Activated CD8-positive, alpha-beta memory T cell treated with anti-CD3 and anti-CD28 coated beads for 4 hours (primary cell): ENCODE results near the gene ENKUR.

Experiments
- DNase-seq, 2 donors: peaks; one replicate each; pipeline ENCODE4 v3.0.0-alpha.2; 2020; ENCODE audit warnings: low read depth in 2 of 2

ENKUR gene

GRCh38 chr10:25015828-25016375, at the start of gene ENKUR:
TSS of gene ENKUR (minus strand) at chr10:25016158. CDS start at chr10:25015936, 222 bp downstream.
- DNase-seq: peak; percentile 87 to 88

GRCh38 chr10:25064401-25064800, 48.4 kb upstream of the ENKUR start:
- DNase-seq: no peak

- DNase-seq: no peak
These were observed 47.7 kb upstream of the ENKUR start for GRCh38 chr10:25063644-25064043.

- no peak for DNase-seq
These were observed 47.2 kb upstream of the ENKUR start for GRCh38 chr10:25063157-25063556.

- no peak for DNase-seq
These were observed 45.9 kb upstream of the ENKUR start for GRCh38 chr10:25061711-25062449.

- no peak for DNase-seq
These were observed 45.2 kb upstream of the ENKUR start for GRCh38 chr10:25061125-25061524.

- no peak for DNase-seq
These were observed 44.0 kb upstream of the ENKUR start for GRCh38 chr10:25059990-25060389.

- no peak for DNase-seq
These were observed 41.9 kb upstream of the ENKUR start for GRCh38 chr10:25057886-25058285.

GRCh38 chr10:25056726-25057125, 40.8 kb upstream of the ENKUR start:
- DNase-seq: no peak

- no peak for DNase-seq
These were observed 36.1 kb upstream of the ENKUR start for GRCh38 chr10:25052012-25052411.

GRCh38 chr10:25050402-25050801, 34.4 kb upstream of the ENKUR start:
- DNase-seq: no peak

GRCh38 chr10:25049966-25050365, 34.0 kb upstream of the ENKUR start:
- no peak for DNase-seq

- no peak for DNase-seq
These were observed 32.5 kb upstream of the ENKUR start for GRCh38 chr10:25048450-25048849.

- DNase-seq: no peak
These were observed 31.8 kb upstream of the ENKUR start for GRCh38 chr10:25047591-25048301.

GRCh38 chr10:25047088-25047487, 31.1 kb upstream of the ENKUR start:
- no peak for DNase-seq

GRCh38 chr10:25046641-25047040, 30.7 kb upstream of the ENKUR start:
- DNase-seq: no peak

GRCh38 chr10:25039531-25039930, 23.6 kb upstream of the ENKUR start:
- no peak for DNase-seq

- DNase-seq: no peak
These were observed 22.4 kb upstream of the ENKUR start for GRCh38 chr10:25038325-25038724.

GRCh38 chr10:25036381-25036780, 20.4 kb upstream of the ENKUR start:
- no peak for DNase-seq

GRCh38 chr10:25029519-25029918, 13.6 kb upstream of the ENKUR start:
- DNase-seq: no peak

GRCh38 chr10:25028711-25029110, 12.8 kb upstream of the ENKUR start:
- DNase-seq: no peak

- no peak for DNase-seq
These were observed 10.5 kb upstream of the ENKUR start for GRCh38 chr10:25026463-25026862.

GRCh38 chr10:25024528-25024927, 8.6 kb upstream of the ENKUR start:
- no peak for DNase-seq
